ENCODE data around the gene DCDC2. TPM values are rescaled to one million over a fixed set of nuclear protein-coding genes. Genes with fewer than 3 reads are reported as not detected.
"Not testable (repeated sequence)": the region's sequence is repeated elsewhere in the genome, so short reads cannot be mapped to it uniquely, and the experiment has no call there.

DCDC2 gene
- total RNA-seq (0.04 and 0.06 TPM in 2 replicates), polyA plus RNA-seq (0.64 TPM in 1 of 2 replicates, not detected in the other)

GRCh38 chr6:24357336-24358218 lies at the start of gene DCDC2:
Gene DCDC2 (minus strand): TSS chr6:24358059. CDS start chr6:24357750, 309 bp downstream.
- no peaks in the 10 kb centered on the region for H3K4me1 ChIP-seq (ENCODE audit: low read depth)
- peaks cover 53% of the 10 kb centered on the region for H3K27me3 ChIP-seq
- H3K27ac ChIP-seq, result no peak within 1 kb of the TSS
- peak; percentile 9 to 11 for DNase-seq (ENCODE audit: low read depth in 1 of 2, low spot score in 1 of 2)
- no peaks in the 10 kb centered on the region for H3K36me3 ChIP-seq
- no peak for TF ChIP-seq CTCF (IDR thresholded peaks at IDR 0.05; ENCODE audit: low read depth, low read length)
- H3K9me3 ChIP-seq (ENCODE audit: low read depth), result no peaks in the 10 kb centered on the region
- peak within 1 kb of the TSS; percentile 11 for H3K4me3 ChIP-seq

GRCh38 chr6:24405262-24405661 lies 47.4 kb upstream of the DCDC2 start:
- H3K9me3 ChIP-seq (ENCODE audit: low read depth), result no peaks in the 10 kb centered on the region
- H3K36me3 ChIP-seq, result peaks cover 39% of the 10 kb centered on the region
- no peak for DNase-seq (ENCODE audit: low read depth in 1 of 2, low spot score in 1 of 2)
- peaks cover 20% of the 10 kb centered on the region for H3K4me1 ChIP-seq (ENCODE audit: low read depth)
- H3K27me3 ChIP-seq, result no peaks in the 10 kb centered on the region
- no peak for TF ChIP-seq CTCF (IDR thresholded peaks at IDR 0.05; ENCODE audit: low read depth, low read length)
- no peak overlapping the region for H3K4me3 ChIP-seq
- H3K27ac ChIP-seq, result no peak overlapping the region

GRCh38 chr6:24403501-24403824 lies 45.6 kb upstream of the DCDC2 start:
- DNase-seq (ENCODE audit: low read depth in 1 of 2, low spot score in 1 of 2), result no peak
- H3K27me3 ChIP-seq, result no peaks in the 10 kb centered on the region
- peaks cover 20% of the 10 kb centered on the region for H3K4me1 ChIP-seq (ENCODE audit: low read depth)
- peak overlapping the region; percentile 88 for H3K27ac ChIP-seq
- TF ChIP-seq CTCF (IDR thresholded peaks at IDR 0.05; ENCODE audit: low read depth, low read length), result no peak
- no peaks in the 10 kb centered on the region for H3K9me3 ChIP-seq (ENCODE audit: low read depth)
- H3K4me3 ChIP-seq, result peak overlapping the region; percentile 92
- peaks cover 22% of the 10 kb centered on the region for H3K36me3 ChIP-seq

GRCh38 chr6:24402697-24403500 lies 45.0 kb upstream of the DCDC2 start, which contains the start of gene MRS2:
Gene MRS2 (plus strand): TSS chr6:24402936. CDS start chr6:24403047, 111 bp downstream.
- H3K9me3 ChIP-seq (ENCODE audit: low read depth), result no peaks in the 10 kb centered on the region
- TF ChIP-seq CTCF (IDR thresholded peaks at IDR 0.05; ENCODE audit: low read depth, low read length), result no peak
- H3K36me3 ChIP-seq, result peaks cover 17% of the 10 kb centered on the region
- H3K4me1 ChIP-seq (ENCODE audit: low read depth), result peaks cover 20% of the 10 kb centered on the region
- H3K27me3 ChIP-seq, result no peaks in the 10 kb centered on the region
- peak within 1 kb of the TSS; percentile 92 for H3K4me3 ChIP-seq
- DNase-seq (ENCODE audit: low read depth in 1 of 2, low spot score in 1 of 2), result peak; percentile 80 to 83
- peak within 1 kb of the TSS; percentile 88 for H3K27ac ChIP-seq

- peaks cover 9% of the 10 kb centered on the region for H3K36me3 ChIP-seq
- H3K4me3 ChIP-seq, result no peak overlapping the region
- peaks cover 3% of the 10 kb centered on the region for H3K9me3 ChIP-seq (ENCODE audit: low read depth)
- no peak overlapping the region for H3K27ac ChIP-seq
- TF ChIP-seq CTCF (IDR thresholded peaks at IDR 0.05; ENCODE audit: low read depth, low read length), result no peak
- H3K27me3 ChIP-seq, result no peaks in the 10 kb centered on the region
- peaks cover 20% of the 10 kb centered on the region for H3K4me1 ChIP-seq (ENCODE audit: low read depth)
- peak in 1 of 2 donors; percentile 15 for DNase-seq (ENCODE audit: low read depth in 1 of 2, low spot score in 1 of 2)
These were observed 43.6 kb upstream of the DCDC2 start for GRCh38 chr6:24401458-24401857.

GRCh38 chr6:24400045-24401039 lies 42.5 kb upstream of the DCDC2 start:
- peak overlapping the region; percentile 13 for H3K27ac ChIP-seq
- H3K9me3 ChIP-seq (ENCODE audit: low read depth); H3K27me3 ChIP-seq; H3K36me3 ChIP-seq; H3K4me3 ChIP-seq; DNase-seq (ENCODE audit: low read depth in 1 of 2, low spot score in 1 of 2): not testable (repeated sequence)
- peaks cover 20% of the 10 kb centered on the region for H3K4me1 ChIP-seq (ENCODE audit: low read depth)

Data from cardiac muscle cell (in vitro differentiated cells and primary cell).